ENCODE results near the gene KRT9. TPM values are rescaled to one million over a fixed set of nuclear protein-coding genes. Genes with fewer than 3 reads are reported as not detected.

Gene KRT9
- total RNA-seq, 1 experiment from 2014 or later = not detected

GRCh38 chr17:41518031-41518430 lies 53.8 kb downstream of the KRT9 start:
- Histone ChIP-seq H3K9me3 (ENCODE audit: low read depth, low read length, poor library complexity, severe bottlenecking) (no peaks in the 10 kb centered on the region), H3K36me3 (ENCODE audit: insufficient read depth, low read length, poor library complexity, severe bottlenecking) (no peaks in the 10 kb centered on the region), H3K27me3 (replicated peaks; ENCODE audit: insufficient read depth, low read depth, low read length, poor library complexity) (no peaks in the 10 kb centered on the region), H3K27ac (ENCODE audit: low read depth, low read length, poor library complexity, severe bottlenecking) (no peak overlapping the region), H3K4me1 (ENCODE audit: insufficient read depth, low read length, poor library complexity, severe bottlenecking) (no peaks in the 10 kb centered on the region), H3K4me3 (ENCODE audit: low read depth, low read length, poor library complexity, severe bottlenecking) (no peak overlapping the region)
- DNase-seq (ENCODE audit: low spot score) = no peak
- BruUV-seq (replicated peaks) = no TSS peak
- intact Hi-C loops (cut with micrococcal nuclease; ENCODE audit: unreplicated experiment) = no loop called here
- CTCF ChIA-PET = no interaction called here
- POLR2A ChIA-PET (ENCODE audit: low non-redundant PET) = no interaction called here
- TF ChIP-seq CTCF (conservative IDR thresholded peaks at IDR 0.05; ENCODE audit: low read depth, low read length) = no peak
- no peak for TF ChIP-seq EZH2 (IDR thresholded peaks at IDR 0.05; ENCODE audit: borderline replicate concordance, low read depth, low read length, poor library complexity, severe bottlenecking)

DNA sequence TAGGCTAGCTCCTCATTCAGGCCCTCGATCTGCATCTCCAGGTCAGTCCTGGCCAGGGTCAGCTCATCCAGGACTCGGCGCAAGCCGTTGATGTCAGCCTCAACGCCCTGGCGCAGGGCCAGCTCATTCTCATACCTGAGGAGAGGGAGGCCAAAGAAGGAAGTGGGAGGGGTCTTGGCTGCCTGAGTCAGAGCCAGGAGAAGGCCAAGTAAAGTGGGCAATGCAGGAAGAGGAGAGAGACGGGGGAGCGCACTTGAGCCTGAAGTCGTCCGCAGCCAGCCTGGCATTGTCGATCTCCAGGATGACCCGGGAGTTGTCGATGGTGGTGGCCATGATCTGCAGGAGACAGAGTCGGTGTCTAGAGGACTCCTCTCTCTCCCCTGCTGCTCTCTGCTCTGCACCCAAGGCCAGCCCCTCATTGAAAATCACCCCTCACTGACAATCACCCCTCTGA lies 55.0 kb downstream of the KRT9 start:
- BruUV-seq (replicated peaks) = no TSS peak
- no peak overlapping the region for H3K27ac ChIP-seq (ENCODE audit: low read depth, low read length, poor library complexity, severe bottlenecking)
- no peaks in the 10 kb centered on the region for H3K9me3 ChIP-seq (ENCODE audit: low read depth, low read length, poor library complexity, severe bottlenecking)
- no peak for DNase-seq (ENCODE audit: low spot score)
- intact Hi-C loops (cut with micrococcal nuclease; ENCODE audit: unreplicated experiment) = no loop called here
- ChIA-PET POLR2A (ENCODE audit: low non-redundant PET) (no interaction called here), CTCF (no interaction called here)
- no peak overlapping the region for H3K4me3 ChIP-seq (ENCODE audit: low read depth, low read length, poor library complexity, severe bottlenecking)
- no peaks in the 10 kb centered on the region for H3K36me3 ChIP-seq (ENCODE audit: insufficient read depth, low read length, poor library complexity, severe bottlenecking)
- H3K27me3 ChIP-seq (replicated peaks; ENCODE audit: insufficient read depth, low read depth, low read length, poor library complexity) = no peaks in the 10 kb centered on the region
- TF ChIP-seq CTCF (conservative IDR thresholded peaks at IDR 0.05; ENCODE audit: low read depth, low read length) (no peak), EZH2 (IDR thresholded peaks at IDR 0.05; ENCODE audit: borderline replicate concordance, low read depth, low read length, poor library complexity, severe bottlenecking) (no peak)
- H3K4me1 ChIP-seq (ENCODE audit: insufficient read depth, low read length, poor library complexity, severe bottlenecking) = no peaks in the 10 kb centered on the region

DNA sequence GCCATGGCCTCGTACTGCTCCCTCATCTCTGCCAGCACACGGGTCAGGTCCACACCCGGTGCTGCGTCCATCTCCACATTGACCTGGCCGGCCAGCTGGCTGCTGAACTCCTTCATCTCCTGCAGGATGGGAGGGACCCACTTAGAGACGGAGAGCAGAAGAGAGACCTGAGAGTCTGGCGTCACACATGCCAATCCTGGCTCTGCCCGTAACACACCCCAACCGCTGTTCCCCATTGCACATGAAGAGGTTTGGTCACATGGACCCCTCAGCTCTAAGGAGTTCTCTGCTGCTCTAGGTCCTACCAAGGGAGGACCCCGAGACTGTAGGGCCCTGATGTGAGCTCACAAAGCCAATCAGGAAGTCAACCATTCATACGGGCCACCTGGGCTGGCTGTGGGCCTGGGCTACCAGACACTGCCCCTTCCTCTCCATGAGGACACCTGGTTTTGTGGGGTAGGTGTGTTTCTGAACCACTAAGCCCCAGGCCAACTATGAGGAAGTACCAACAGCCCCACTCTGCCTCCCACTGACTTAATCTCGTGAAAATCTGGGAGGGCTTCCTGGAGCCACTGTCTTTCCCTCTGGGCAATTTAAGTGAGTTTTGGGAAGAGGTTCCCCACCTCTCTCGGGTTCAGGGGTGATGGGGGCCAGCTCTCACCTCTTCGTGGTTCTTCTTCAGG lies 55.6 kb downstream of the KRT9 start:
- ChIA-PET CTCF (no interaction called here), POLR2A (ENCODE audit: low non-redundant PET) (no interaction called here)
- H3K4me3 ChIP-seq (ENCODE audit: low read depth, low read length, poor library complexity, severe bottlenecking) = no peak overlapping the region
- no peaks in the 10 kb centered on the region for H3K9me3 ChIP-seq (ENCODE audit: low read depth, low read length, poor library complexity, severe bottlenecking)
- no peaks in the 10 kb centered on the region for H3K27me3 ChIP-seq (replicated peaks; ENCODE audit: insufficient read depth, low read depth, low read length, poor library complexity)
- H3K36me3 ChIP-seq (ENCODE audit: insufficient read depth, low read length, poor library complexity, severe bottlenecking) = no peaks in the 10 kb centered on the region
- no peaks in the 10 kb centered on the region for H3K4me1 ChIP-seq (ENCODE audit: insufficient read depth, low read length, poor library complexity, severe bottlenecking)
- intact Hi-C loops (cut with micrococcal nuclease; ENCODE audit: unreplicated experiment) = no loop called here
- no peak for TF ChIP-seq CTCF (conservative IDR thresholded peaks at IDR 0.05; ENCODE audit: low read depth, low read length)
- no peak for TF ChIP-seq EZH2 (IDR thresholded peaks at IDR 0.05; ENCODE audit: borderline replicate concordance, low read depth, low read length, poor library complexity, severe bottlenecking)
- no peak for DNase-seq (ENCODE audit: low spot score)
- H3K27ac ChIP-seq (ENCODE audit: low read depth, low read length, poor library complexity, severe bottlenecking) = no peak overlapping the region
- no TSS peak for BruUV-seq (replicated peaks)

Small RNA genes lying within 50 kb of the gene (microRNA-seq; reads per million reads assigned to microRNA genes)
- not detected for gene MIR6510

Other genes with a start within 250 kb of the KRT9 start
- gene KRT33A, start 221.2 kb downstream of the KRT9 start, total RNA-seq (2021) = not detected in 2 replicates
- gene KRT33B, start 202.2 kb downstream of the KRT9 start, total RNA-seq (2021) = not detected in 2 replicates
- gene KRT34, start 189.8 kb downstream of the KRT9 start, total RNA-seq (2021) = not detected in 2 replicates
- gene KRT31, start 174.5 kb downstream of the KRT9 start, total RNA-seq (2021) = not detected in 2 replicates
- gene KRT37, start 147.5 kb downstream of the KRT9 start, total RNA-seq (2021) = not detected in 2 replicates
- gene KRT38, start 131.1 kb downstream of the KRT9 start, total RNA-seq (2021) = not detected in 2 replicates
- gene KRT32, start 104.7 kb downstream of the KRT9 start, total RNA-seq (2021) = not detected in 2 replicates
- not detected in 2 replicates for gene KRT35, start 90.9 kb downstream of the KRT9 start, total RNA-seq (2021)
- gene KRT36, start 82.1 kb downstream of the KRT9 start, total RNA-seq (2021) = not detected in 2 replicates
- gene KRT13, start 66.4 kb downstream of the KRT9 start, total RNA-seq (2021) = not detected in 2 replicates
- gene KRT15, start 53.2 kb downstream of the KRT9 start, total RNA-seq (2021) = not detected in 2 replicates
- gene KRT19, start 43.8 kb downstream of the KRT9 start, total RNA-seq (2021) = 0.34 and 0.74 TPM in 2 replicates
- gene KRT14, start 14.8 kb upstream of the KRT9 start, total RNA-seq (2021) = not detected in 2 replicates
- not detected in 2 replicates for gene KRT16, start 40.7 kb upstream of the KRT9 start, total RNA-seq (2021)
- gene KRT17, start 52.5 kb upstream of the KRT9 start, total RNA-seq (2021) = 54.1 and 82.2 TPM in 2 replicates
- 504 and 524 TPM in 2 replicates for gene EIF1, start 116.8 kb upstream of the KRT9 start, total RNA-seq (2021)
- gene GAST, start 140.3 kb upstream of the KRT9 start, total RNA-seq (2021) = not detected in 2 replicates
- 1.4 and 1.5 TPM in 2 replicates for gene HAP1, start 162.6 kb upstream of the KRT9 start, total RNA-seq (2021)
- 15.7 and 25.2 TPM in 2 replicates for gene JUP, start 214.7 kb upstream of the KRT9 start, total RNA-seq (2021)
- gene P3H4, start 239.9 kb upstream of the KRT9 start, total RNA-seq (2021) = 5.9 and 6.6 TPM in 2 replicates
- gene FKBP10, start 240.9 kb upstream of the KRT9 start, total RNA-seq (2021) = 30.0 and 43.6 TPM in 2 replicates